ENCODE results near the gene XPNPEP3.

- TF ChIP-seq CTCF (IDR thresholded peaks at IDR 0.05) (no peak), POLR2A (IDR thresholded peaks at IDR 0.05) (no peak)
These were observed 82.3 kb downstream of the XPNPEP3 start for GRCh38 chr22:40939202-40939601.
